HG03460 (cell line): Measurements from ENCODE around the gene WDFY4.

ENCODE experiments used
- ATAC-seq: cut with Tn5 transposase; IDR thresholded peaks from one replicate; pipeline ENCODE4 v1.9.1; 2021; ENCODE audit not compliant: unreplicated experiment

WDFY4 gene

GRCh38 chr10:48708144-48708543, 23.5 kb downstream of the WDFY4 start:
- no peak for ATAC-seq

GRCh38 chr10:48710647-48711275, 26.1 kb downstream of the WDFY4 start:
- ATAC-seq: no peak

GRCh38 chr10:48711830-48712229, 27.2 kb downstream of the WDFY4 start:
- no peak for ATAC-seq

- ATAC-seq: no peak
Observed at GRCh38 chr10:48714088-48714487, 29.4 kb downstream of the WDFY4 start.

GRCh38 chr10:48716416-48716815, 31.7 kb downstream of the WDFY4 start:
- ATAC-seq: no peak

GRCh38 chr10:48720611-48721010, 35.9 kb downstream of the WDFY4 start:
- ATAC-seq: no peak

- no peak for ATAC-seq
Observed at GRCh38 chr10:48722153-48723145, 37.8 kb downstream of the WDFY4 start.

- no peak for ATAC-seq
Observed at GRCh38 chr10:48724127-48724526, 39.5 kb downstream of the WDFY4 start.

- ATAC-seq: no peak
Observed at GRCh38 chr10:48725708-48726107, 41.0 kb downstream of the WDFY4 start.

GRCh38 chr10:48727866-48728265, 43.2 kb downstream of the WDFY4 start:
- ATAC-seq: no peak

GRCh38 chr10:48729222-48729621, 44.5 kb downstream of the WDFY4 start:
- ATAC-seq: no peak

GRCh38 chr10:48729941-48730457, 45.3 kb downstream of the WDFY4 start:
- ATAC-seq: no peak

GRCh38 chr10:48731141-48731540, 46.5 kb downstream of the WDFY4 start:
- ATAC-seq: no peak

GRCh38 chr10:48731654-48732053, 47.0 kb downstream of the WDFY4 start:
- no peak for ATAC-seq

- ATAC-seq: no peak
Observed at GRCh38 chr10:48733329-48733728, 48.7 kb downstream of the WDFY4 start.

GRCh38 chr10:48735836-48736390, 51.2 kb downstream of the WDFY4 start:
- ATAC-seq: no peak

- no peak for ATAC-seq
Observed at GRCh38 chr10:48736596-48736995, 51.9 kb downstream of the WDFY4 start.

- ATAC-seq: no peak
Observed at GRCh38 chr10:48737886-48738285, 53.2 kb downstream of the WDFY4 start.

- ATAC-seq: no peak
Observed at GRCh38 chr10:48739170-48739569, 54.5 kb downstream of the WDFY4 start.

GRCh38 chr10:48740015-48740707, 55.5 kb downstream of the WDFY4 start:
- ATAC-seq: no peak

GRCh38 chr10:48740988-48741387, 56.3 kb downstream of the WDFY4 start:
- ATAC-seq: no peak
